H1 (cell line): ENCODE measurements around the gene MMEL1. TPM values are rescaled to one million over a fixed set of nuclear protein-coding genes. Genes with fewer than 3 reads are reported as not detected.

Experiments
- BACH1 ChIP-seq: IDR thresholded peaks from 2 replicates; pipeline ENCODE4 v1.6.1; 2012; ENCODE audit warnings: low read length, improper control_type of control experiment
- CBX8 ChIP-seq: fragments of 300-800, 300-1000 bp; sonication (generic); IDR thresholded peaks from 2 replicates; pipeline ENCODE4 v1.7.1; 2016; ENCODE audit warnings: low read depth, low read length, borderline replicate concordance
- KDM5A ChIP-seq: fragments of 200-600 bp; IDR thresholded peaks from 2 replicates; pipeline ENCODE4 v1.7.1; 2012; ENCODE audit warnings: mild to moderate bottlenecking, low read length, inconsistent platforms, mixed read lengths
- PHF8 ChIP-seq: fragments of 200-600 bp; sonication (generic); conservative IDR thresholded peaks from 2 replicates; pipeline ENCODE4 v1.7.1; 2012; ENCODE audit warnings: low read depth, mild to moderate bottlenecking, inconsistent platforms, low read length, moderate library complexity
- ZNF274 ChIP-seq: IDR thresholded peaks from 2 replicates; pipeline ENCODE4 v1.7.0; 2012; ENCODE audit warnings: low read length, borderline replicate concordance; ENCODE audit errors: extremely low read depth
- polyA plus RNA-seq, 7 experiments: library from polyadenylated mRNA; depleted of rRNA in 3 of 7; stranded (reverse) in 5 of 7; unstranded in 2 of 7; fragments of >200 nt in 5 of 7; fragments of 200-250 nt in 2 of 7; gene quantifications; 1 replicate in 5 of 7; 2 replicates in 1 of 7; 4 replicates in 1 of 7; pipeline versions ENCODE4 v1.2.1 to v1.2.3, GENCODE V29; 2011 to 2013; ENCODE audit warnings: missing spikeins in 2 of 7, mixed read lengths in 2 of 7
- total RNA-seq: library from RNA; stranded (reverse); fragmentation: NEBNext Ultra II Directional; extraction: Animal tissue kit (Norgen Biotek cat#: 25700); gene quantifications from 2 replicates; pipeline ENCODE4 v1.2.1, GENCODE V29; 2021

The MMEL1 gene
- total and polyA plus RNA-seq, 2 of the 8 experiments (the other 6 are each of a cell fraction or from before 2014, with no cell fraction given) = 0.91 to 1.7 TPM

DNA sequence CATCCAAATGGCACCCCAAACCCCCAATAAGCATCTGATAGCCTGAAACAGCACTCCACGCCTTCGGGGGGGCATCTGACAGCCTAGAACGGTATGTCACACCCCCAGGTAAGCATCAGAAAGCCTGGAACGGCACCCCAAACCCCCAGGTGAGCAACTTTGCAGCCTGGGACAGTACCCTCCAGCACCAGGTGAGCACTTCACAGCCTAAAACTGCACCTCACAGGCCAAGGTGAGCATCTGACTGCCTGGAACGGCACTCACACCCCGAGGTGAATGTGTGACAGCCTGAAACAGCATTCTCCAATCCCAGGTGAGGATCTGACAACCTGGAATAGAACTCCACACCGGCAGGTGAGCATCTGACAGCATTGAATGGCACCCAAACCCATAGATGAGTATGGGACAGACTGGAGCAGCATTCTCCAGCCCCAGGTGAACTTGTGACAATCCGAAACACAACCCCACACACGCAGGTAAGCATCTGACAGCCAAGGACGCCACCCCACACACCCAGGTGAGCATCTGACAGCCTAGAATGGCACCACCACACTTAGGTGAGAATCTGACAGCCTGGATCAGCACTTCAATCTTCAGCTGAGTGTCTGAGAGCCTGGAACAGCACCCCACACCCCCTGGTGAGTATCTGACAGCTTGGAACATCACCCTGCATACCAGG is 18.3 kb upstream of the MMEL1 start (continued):
- no peak for TF ChIP-seq KDM5A
- no peak for TF ChIP-seq PHF8
- TF ChIP-seq BACH1 = no peak
- TF ChIP-seq CBX8 = no peak
- no peak for TF ChIP-seq ZNF274
